ENCODE data around the gene TCOF1. TPM values are rescaled to one million over a fixed set of nuclear protein-coding genes. Genes with fewer than 3 reads are reported as not detected.

Gene TCOF1
- total RNA-seq, 1 experiment from 2014 or later, result 109 TPM

DNA sequence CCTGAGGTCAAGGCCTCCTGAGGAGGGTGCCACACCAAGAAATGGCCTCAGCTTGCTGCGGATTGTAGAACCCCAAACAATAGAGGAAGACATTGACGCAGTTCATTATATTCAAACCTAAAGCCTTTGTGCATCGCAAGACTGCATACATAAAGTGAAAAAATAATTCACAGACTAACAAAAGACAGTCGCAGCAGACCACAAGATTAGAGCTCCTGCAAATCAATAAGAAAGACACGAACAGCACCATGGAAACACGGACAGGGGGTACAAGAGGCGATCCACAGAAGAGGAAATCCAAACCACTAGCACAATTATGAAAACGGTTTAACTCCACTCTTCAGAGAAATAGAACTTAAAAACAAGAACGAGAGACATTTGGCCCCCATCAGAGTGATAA is 10.0 kb upstream of the TCOF1 start:
- Histone ChIP-seq H3K4me1 (ENCODE audit: insufficient read depth, low read length, poor library complexity, severe bottlenecking) (no peaks in the 10 kb centered on the region), H3K4me3 (ENCODE audit: low read depth, low read length, poor library complexity, severe bottlenecking) (no peak overlapping the region), H3K27me3 (replicated peaks; ENCODE audit: insufficient read depth, low read depth, low read length, poor library complexity) (no peaks in the 10 kb centered on the region), H3K36me3 (ENCODE audit: insufficient read depth, low read length, poor library complexity, severe bottlenecking) (no peaks in the 10 kb centered on the region), H3K9me3 (ENCODE audit: low read depth, low read length, poor library complexity, severe bottlenecking) (no peaks in the 10 kb centered on the region), H3K27ac (ENCODE audit: low read depth, low read length, poor library complexity, severe bottlenecking) (no peak overlapping the region)
- CTCF ChIA-PET, result interaction anchor here (0.6 kb wide), 1 partner anchor 217 kb away, joined by 15 read pairs; no protein-coding TSS in a partner anchor
- no peak for DNase-seq (ENCODE audit: low spot score)
- TF ChIP-seq EZH2 (IDR thresholded peaks at IDR 0.05; ENCODE audit: borderline replicate concordance, low read depth, low read length, poor library complexity, severe bottlenecking) (no peak), CTCF (conservative IDR thresholded peaks at IDR 0.05; ENCODE audit: low read depth, low read length) (no peak)
- POLR2A ChIA-PET (ENCODE audit: low non-redundant PET), result no interaction called here
- BruUV-seq (replicated peaks), result no TSS peak
- intact Hi-C loops (cut with micrococcal nuclease; ENCODE audit: unreplicated experiment), result no loop called here

DNA sequence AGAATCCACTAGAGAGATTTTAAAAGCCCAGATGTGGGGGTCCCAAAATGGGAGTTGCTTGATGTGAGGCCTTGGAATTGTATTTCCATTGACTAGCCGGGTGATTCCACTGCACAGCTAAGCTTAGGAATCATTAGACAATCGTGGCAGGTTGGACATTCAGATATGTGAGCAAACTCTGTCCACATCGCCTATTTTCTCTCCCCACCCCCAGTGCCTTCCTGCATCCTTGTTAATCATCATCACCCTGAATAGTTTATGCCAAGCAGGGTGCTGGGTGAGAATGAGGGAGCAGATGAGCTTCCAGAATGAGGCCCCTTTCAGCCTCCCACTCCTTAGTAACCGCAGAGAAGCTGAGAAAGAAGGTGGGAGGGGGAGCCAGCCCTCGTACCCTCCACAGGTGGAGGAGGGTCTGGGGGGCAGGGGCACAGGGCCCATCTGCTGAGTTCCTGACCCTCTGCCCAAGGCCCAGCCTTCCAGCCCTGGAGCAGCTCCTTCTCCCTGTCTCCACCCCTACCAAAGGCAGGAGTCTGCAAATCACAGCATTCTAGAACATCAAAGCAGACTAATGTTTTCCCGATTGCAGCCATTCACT is 7.7 kb upstream of the TCOF1 start:
- BruUV-seq (replicated peaks), result no TSS peak
- CTCF ChIA-PET, result no interaction called here

DNA sequence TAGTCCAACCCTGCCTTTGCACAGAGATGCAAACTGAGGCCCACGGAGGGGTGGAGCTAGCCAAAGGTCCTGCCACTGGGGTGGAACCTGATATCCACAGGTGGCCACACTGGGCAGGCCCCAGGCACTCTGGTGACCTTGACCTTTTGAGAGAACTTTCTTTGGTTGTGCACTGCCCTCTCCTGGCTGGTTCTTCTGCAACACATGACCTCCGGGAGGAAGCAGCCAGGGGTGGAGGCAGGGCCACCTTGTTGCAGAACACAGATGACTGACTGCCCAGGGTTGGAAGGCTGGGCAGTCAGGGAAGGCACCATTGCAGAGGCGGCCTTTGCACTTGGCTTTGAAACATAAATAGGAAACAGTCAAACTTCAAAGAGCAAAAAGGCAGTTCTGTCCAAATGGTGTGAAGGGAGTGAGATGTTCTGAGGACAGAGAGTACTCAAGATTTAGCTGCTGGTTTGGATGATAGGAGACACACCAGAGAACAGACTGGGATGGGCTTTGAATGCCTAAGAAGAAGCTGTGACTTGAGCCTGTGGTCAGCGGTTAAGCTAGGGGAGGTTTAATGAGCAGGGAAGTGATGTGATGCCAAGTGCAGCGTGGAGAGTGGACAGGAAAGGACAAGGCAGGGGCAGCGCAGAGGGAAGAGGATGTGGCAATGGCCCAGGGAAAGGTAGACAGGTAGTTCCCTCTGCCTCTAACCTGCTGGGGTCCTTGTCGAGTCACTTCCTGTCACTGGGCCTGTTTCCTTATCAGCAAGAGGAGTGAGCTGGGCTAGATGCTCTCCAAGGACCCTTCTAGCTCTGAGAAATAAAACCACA is 6.8 kb upstream of the TCOF1 start:
- H3K4me1 ChIP-seq (ENCODE audit: insufficient read depth, low read length, poor library complexity, severe bottlenecking), result no peaks in the 10 kb centered on the region
- intact Hi-C loops (cut with micrococcal nuclease; ENCODE audit: unreplicated experiment), result no loop called here
- no peak overlapping the region for H3K27ac ChIP-seq (ENCODE audit: low read depth, low read length, poor library complexity, severe bottlenecking)
- CTCF ChIA-PET, result no interaction called here
- POLR2A ChIA-PET (ENCODE audit: low non-redundant PET), result no interaction called here
- no TSS peak for BruUV-seq (replicated peaks)
- no peaks in the 10 kb centered on the region for H3K9me3 ChIP-seq (ENCODE audit: low read depth, low read length, poor library complexity, severe bottlenecking)
- no peaks in the 10 kb centered on the region for H3K27me3 ChIP-seq (replicated peaks; ENCODE audit: insufficient read depth, low read depth, low read length, poor library complexity)
- H3K36me3 ChIP-seq (ENCODE audit: insufficient read depth, low read length, poor library complexity, severe bottlenecking), result no peaks in the 10 kb centered on the region
- no peak for TF ChIP-seq EZH2 (IDR thresholded peaks at IDR 0.05; ENCODE audit: borderline replicate concordance, low read depth, low read length, poor library complexity, severe bottlenecking)
- TF ChIP-seq CTCF (conservative IDR thresholded peaks at IDR 0.05; ENCODE audit: low read depth, low read length), result peak; percentile 54
- H3K4me3 ChIP-seq (ENCODE audit: low read depth, low read length, poor library complexity, severe bottlenecking), result no peak overlapping the region
- peak; percentile 18 for DNase-seq (ENCODE audit: low spot score)

More for the DNA sequence above, 7.7 kb upstream of the TCOF1 start:
- Histone ChIP-seq H3K4me3 (ENCODE audit: low read depth, low read length, poor library complexity, severe bottlenecking) (no peak overlapping the region), H3K27ac (ENCODE audit: low read depth, low read length, poor library complexity, severe bottlenecking) (no peak overlapping the region), H3K36me3 (ENCODE audit: insufficient read depth, low read length, poor library complexity, severe bottlenecking) (no peaks in the 10 kb centered on the region), H3K9me3 (ENCODE audit: low read depth, low read length, poor library complexity, severe bottlenecking) (no peaks in the 10 kb centered on the region), H3K27me3 (replicated peaks; ENCODE audit: insufficient read depth, low read depth, low read length, poor library complexity) (no peaks in the 10 kb centered on the region), H3K4me1 (ENCODE audit: insufficient read depth, low read length, poor library complexity, severe bottlenecking) (no peaks in the 10 kb centered on the region)
- intact Hi-C loops (cut with micrococcal nuclease; ENCODE audit: unreplicated experiment), result no loop called here
- TF ChIP-seq CTCF (conservative IDR thresholded peaks at IDR 0.05; ENCODE audit: low read depth, low read length), result no peak
- no peak for TF ChIP-seq EZH2 (IDR thresholded peaks at IDR 0.05; ENCODE audit: borderline replicate concordance, low read depth, low read length, poor library complexity, severe bottlenecking)
- POLR2A ChIA-PET (ENCODE audit: low non-redundant PET), result no interaction called here
- no peak for DNase-seq (ENCODE audit: low spot score)
